Neural cell (in vitro differentiated cells): Measurements from ENCODE around the gene FAM124A.

Experiments used
- CTCF ChIP-seq: fragments of 450-650 bp; IDR thresholded peaks from 2 replicates; pipeline ENCODE4 v1.5.1; 2014; ENCODE audit warnings: antibody characterized with exemption, mild to moderate bottlenecking, moderate library complexity; ENCODE audit not compliant: poor library complexity, severe bottlenecking
- EP300 ChIP-seq: fragments of 450-650 bp; conservative IDR thresholded peaks from 2 replicates; pipeline ENCODE4 v1.6.1; 2014; ENCODE audit warnings: antibody characterized with exemption, mild to moderate bottlenecking, moderate library complexity; ENCODE audit not compliant: poor library complexity, severe bottlenecking
- POLR2AphosphoS5 ChIP-seq: IDR thresholded peaks from 2 replicates; pipeline ENCODE4 v1.6.1; 2012
- SMC3 ChIP-seq: fragments of 450-650 bp; conservative IDR thresholded peaks from 2 replicates; pipeline ENCODE4 v1.6.1; 2014; ENCODE audit warnings: antibody characterized with exemption, mild to moderate bottlenecking, moderate library complexity; ENCODE audit not compliant: poor library complexity

GRCh38 chr13:51229101-51229719, 7.0 kb downstream of the FAM124A start:
- TF ChIP-seq CTCF = no peak
- no peak for TF ChIP-seq SMC3
- no peak for TF ChIP-seq POLR2AphosphoS5
- TF ChIP-seq EP300 = no peak
